ENCODE measurements around the gene TAF1. TPM values are rescaled to one million over a fixed set of nuclear protein-coding genes. Genes with fewer than 3 reads are reported as not detected.

TAF1 gene
- total and polyA plus RNA-seq, 2 experiments from 2014 or later = 6.7 to 26.9 TPM

GRCh38 chrX:71367396-71367795, 1.2 kb downstream of the TAF1 start:
- H3K27me3 Mint-ChIP-seq (ENCODE audit: insufficient read depth, low read depth, poor library complexity) = peaks cover 6% of the 10 kb centered on the region
- 0 out of 2 replicates have a peak overlapping the region, but pooled peaks have one; percentile 93 for H3K27ac Mint-ChIP-seq
- peaks cover 7% of the 10 kb centered on the region; the same call in 2 of the 3 replicates for H3K4me1 Mint-ChIP-seq
- H3K79me2 ChIP-seq (replicated peaks; ENCODE audit: insufficient read depth) = peaks cover 42% of the 10 kb centered on the region
- H2AFZ ChIP-seq = no peak overlapping the region
- H3K27me3 ChIP-seq (ENCODE audit: insufficient read depth) = no peaks in the 10 kb centered on the region
- no peaks in the 10 kb centered on the region for H3K4me1 ChIP-seq (ENCODE audit: insufficient read depth)
- no peak for DNase-seq (ENCODE audit: low spot score)
- H3F3A ChIP-seq (replicated peaks; ENCODE audit: low read depth) = no peaks in the 10 kb centered on the region
- peak overlapping the region; percentile 80; the same call in 1 of the 2 replicates for H3K27ac ChIP-seq (ENCODE audit: low read depth)
- no peak for TF ChIP-seq EZH2phosphoT487 (IDR thresholded peaks at IDR 0.05; ENCODE audit: unreplicated experiment)
- no peak for TF ChIP-seq JUNB (IDR thresholded peaks at IDR 0.05; ENCODE audit: unreplicated experiment)
- no peak for TF ChIP-seq POLR2AphosphoS5 (IDR thresholded peaks at IDR 0.05; ENCODE audit: low read depth)
- TF ChIP-seq CREB1 (CRISPR knock-in tag; IDR thresholded peaks at IDR 0.05; ENCODE audit: low read depth) = no peak
- no peak for TF ChIP-seq STAT1 (IDR thresholded peaks at IDR 0.05; ENCODE audit: unreplicated experiment)
- no peak for TF ChIP-seq REST (IDR thresholded peaks at IDR 0.05; ENCODE audit: unreplicated experiment)
- no peak for TF ChIP-seq ZNF331 (CRISPR knock-in tag; IDR thresholded peaks at IDR 0.05; ENCODE audit: low read depth)
- no peak for TF ChIP-seq ZNF462 (CRISPR knock-in tag; IDR thresholded peaks at IDR 0.05)
- peak overlapping the region; percentile 67 for H3K4me3 ChIP-seq
- H3K9me2 ChIP-seq (ENCODE audit: insufficient read depth) = no peaks in the 10 kb centered on the region
- H3K4me3 Mint-ChIP-seq = peak overlapping the region; percentile 96
- no peaks in the 10 kb centered on the region; the same call in 2 of the 3 replicates for H3K9me3 Mint-ChIP-seq
- peaks cover 38% of the 10 kb centered on the region for H3K36me3 Mint-ChIP-seq (ENCODE audit: low read depth)
- peak overlapping the region; percentile 82 for H3K4me2 ChIP-seq
- no peaks in the 10 kb centered on the region; the same call in 1 of the 2 replicates for H4K20me1 ChIP-seq (replicated peaks; ENCODE audit: insufficient read depth)
- H3K36me3 ChIP-seq (ENCODE audit: insufficient read depth) = no peaks in the 10 kb centered on the region; the same call in 1 of the 2 replicates
- ATAC-seq = no peak
